Right lung (tissue), 5 donors: ENCODE results near the gene SMAP2. TPM values are rescaled to one million over a fixed set of nuclear protein-coding genes. Genes with fewer than 3 reads are reported as not detected.

Source experiments
- polyA plus RNA-seq, 5 donors: library from polyadenylated mRNA; unstranded; fragments of 120-200 nt; gene quantifications; one replicate each; pipeline versions ENCODE4 v1.2.1 to v1.2.3, GENCODE V29; 2013; ENCODE audit warnings: inconsistent platforms in 1 of 5, low replicate concordance in 1 of 5; ENCODE audit not compliant: insufficient read length in 5 of 5, insufficient read depth in 1 of 5

SMAP2 gene
- polyA plus RNA-seq, 5 donors, result 22.5 to 26.8 (median 23.7) TPM

Other genes with a start within 250 kb of the SMAP2 start
- 10 to 100 TPM; 18.0 to 33.8 (median 25.6) TPM for gene RLF, start 212.3 kb upstream of the SMAP2 start, polyA plus RNA-seq
- gene TMCO2, start 125.8 kb upstream of the SMAP2 start, polyA plus RNA-seq, result not detected
- gene ZMPSTE24, start 115.5 kb upstream of the SMAP2 start, polyA plus RNA-seq, result 10 to 100 TPM; 39.8 to 56.5 (median 44.4) TPM
- gene COL9A2, start 56.4 kb upstream of the SMAP2 start, polyA plus RNA-seq, result 10 to 100 TPM; 17.6 to 34.6 (median 21.9) TPM
- 1 to 10 TPM; 5.1 to 7.5 (median 5.8) TPM for gene ZFP69B, start 76.7 kb downstream of the SMAP2 start, polyA plus RNA-seq
- 10 to 100 TPM in 2 of 5 donors, 1 to 10 TPM in 3; 7.4 to 11.7 (median 9.1) TPM for gene ZFP69, start 103.6 kb downstream of the SMAP2 start, polyA plus RNA-seq
- gene EXO5, start 135.0 kb downstream of the SMAP2 start, polyA plus RNA-seq, result 10 to 100 TPM in 4 of 5 donors, 1 to 10 TPM in 1; 9.4 to 17.5 (median 13.1) TPM
- 10 to 100 TPM in 1 of 5 donors, 1 to 10 TPM in 4; 6.7 to 10.2 (median 8.4) TPM for gene ZNF684, start 157.9 kb downstream of the SMAP2 start, polyA plus RNA-seq